H1 (cell line): ENCODE data around the gene FTCDNL1. TPM values are rescaled to one million over a fixed set of nuclear protein-coding genes. Genes with fewer than 3 reads are reported as not detected.
A peak's percentile ranks its signal among the peaks of the same experiment; 100 is the strongest.

Experiments used
- CTCF ChIA-PET: fragments of 300-600 bp; sonication (Branson Sonifier 250); formaldehyde crosslinking; loops from one replicate; lab custom pipeline; 2021; ENCODE audit not compliant: partially characterized antibody; lab: Charles Lee
- POLR2A ChIA-PET: fragments of 300-600 bp; sonication (Branson Sonifier 250); formaldehyde crosslinking; loops from one replicate; lab custom pipeline; 2021; ENCODE audit warnings: inconsistent platforms; ENCODE audit not compliant: partially characterized antibody; lab: Charles Lee
- DNase-seq, 2 experiments: peaks; one replicate each; pipeline versions ENCODE4 v3.0.0 to v3.0.0-alpha.2; 2010 to 2022; ENCODE audit warnings: low spot score in 2 of 2, low read depth in 1 of 2, mixed read lengths in 1 of 2
- FAIRE-seq: peaks from 2 replicates; lab custom pipeline; 2011; peaks lifted over from hg19 to GRCh38; lab: Jason Lieb, UNC
- H2AFZ ChIP-seq: 2 replicates; pipeline ENCODE4 v1.8.1; 2012; ENCODE audit warnings: low read length, inconsistent platforms
- H2AK5ac ChIP-seq: 2 replicates; pipeline ENCODE4 v1.6.1; 2013; ENCODE audit warnings: low read depth, low read length
- H2BK120ac ChIP-seq: replicated peaks from 2 replicates; pipeline ENCODE3; 2013; ENCODE audit warnings: low read depth, low read length, inconsistent platforms
- H2BK12ac ChIP-seq: 2 replicates; pipeline ENCODE4 v1.6.1; 2013; ENCODE audit warnings: low read depth, low read length
- H2BK15ac ChIP-seq: 2 replicates; pipeline ENCODE4 v1.6.1; 2013; ENCODE audit warnings: low read length
- H2BK20ac ChIP-seq: 2 replicates; pipeline ENCODE4 v1.6.1; 2013; ENCODE audit warnings: low read length
- H2BK5ac ChIP-seq: 2 replicates; pipeline ENCODE4 v1.6.1; 2013; ENCODE audit warnings: low read depth, low read length
- H3K14ac ChIP-seq: 2 replicates; pipeline ENCODE4 v1.6.1; 2013; ENCODE audit warnings: inconsistent platforms; ENCODE audit not compliant: insufficient read length
- H3K18ac ChIP-seq: 2 replicates; pipeline ENCODE4 v1.6.1; 2013; ENCODE audit warnings: low read length; ENCODE audit errors: extremely low read depth
- H3K23ac ChIP-seq: 2 replicates; pipeline ENCODE4 v1.6.1; 2013; ENCODE audit warnings: inconsistent platforms; ENCODE audit not compliant: insufficient read length
- H3K23me2 ChIP-seq: 2 replicates; pipeline ENCODE4 v1.6.1; 2013; ENCODE audit warnings: low read depth, low read length
- H3K27ac ChIP-seq: 2 replicates; pipeline ENCODE4 v1.6.1; 2011; ENCODE audit warnings: low read depth, low read length, inconsistent platforms
- H3K27me3 ChIP-seq, 4 experiments: replicated peaks in 1 of 4; 1 replicate in 1 of 4; 2 replicates in 3 of 4; pipeline versions ENCODE4 v1.6.1 to v1.8.1; 2011 to 2013; ENCODE audit warnings: low read length in 3 of 4, mild to moderate bottlenecking in 3 of 4, inconsistent platforms in 2 of 4, mixed read lengths in 2 of 4, moderate library complexity in 1 of 4; ENCODE audit not compliant: control insufficient read depth in 3 of 4, insufficient read depth in 3 of 4; ENCODE audit errors: extremely low read depth in 1 of 4
- H3K36me3 ChIP-seq, 4 experiments: 2 replicates each; pipeline versions ENCODE4 v1.6.1 to v1.8.1; 2011 to 2013; ENCODE audit warnings: mild to moderate bottlenecking in 4 of 4, low read length in 3 of 4, moderate library complexity in 2 of 4, control low read depth in 1 of 4, inconsistent platforms in 1 of 4; ENCODE audit not compliant: insufficient read depth in 4 of 4, control insufficient read depth in 2 of 4
- H3K4ac ChIP-seq: replicated peaks from 2 replicates; pipeline ENCODE3; 2013; ENCODE audit warnings: low read length, low read depth, mixed read lengths, inconsistent platforms; ENCODE audit not compliant: insufficient read length
- H3K4me1 ChIP-seq, 4 experiments: replicated peaks in 1 of 4; 1 replicate in 1 of 4; 2 replicates in 3 of 4; pipeline versions ENCODE4 v1.6.1 to v1.8.1; 2011 to 2013; ENCODE audit warnings: low read length in 3 of 4, inconsistent platforms in 2 of 4, mixed read lengths in 1 of 4; ENCODE audit not compliant: insufficient read depth in 4 of 4, control insufficient read depth in 3 of 4
- H3K4me2 ChIP-seq, 2 experiments: 2 replicates each; pipeline versions ENCODE4 v1.6.1 to v1.8.1; 2011 to 2013; ENCODE audit warnings: low read depth in 2 of 2, low read length in 2 of 2, control low read depth in 1 of 2, inconsistent platforms in 1 of 2, mild to moderate bottlenecking in 1 of 2; ENCODE audit not compliant: insufficient read depth in 1 of 2
- H3K4me3 ChIP-seq, 4 experiments: fragments of 200-600, 300-600 bp in 1 of 4; sonication (generic), shearing (Covaris generic), sonication (Bioruptor Twin) in 1 of 4; 2 replicates each; pipeline versions ENCODE4 v1.5.1 to v1.8.1; 2011 to 2016; ENCODE audit warnings: low read length in 4 of 4, low read depth in 3 of 4, control low read depth in 2 of 4, inconsistent platforms in 2 of 4, mild to moderate bottlenecking in 2 of 4, mixed read lengths in 1 of 4, moderate library complexity in 1 of 4; ENCODE audit not compliant: insufficient read depth in 2 of 4; ENCODE audit errors: extremely low read depth in 1 of 4
- H3K56ac ChIP-seq: replicated peaks from 2 replicates; pipeline ENCODE3; 2013; ENCODE audit warnings: low read depth, mild to moderate bottlenecking, mixed read lengths, low read length, inconsistent platforms; ENCODE audit not compliant: insufficient read length
- H3K79me1 ChIP-seq: 2 replicates; pipeline ENCODE4 v1.6.1; 2013; ENCODE audit warnings: low read depth, low read length, control low read depth
- H3K79me2 ChIP-seq, 2 experiments: 2 replicates each; pipeline versions ENCODE4 v1.6.1 to v1.8.1; 2012 to 2013; ENCODE audit warnings: low read length in 2 of 2, mild to moderate bottlenecking in 2 of 2, inconsistent platforms in 1 of 2; ENCODE audit not compliant: insufficient read depth in 2 of 2, control insufficient read depth in 1 of 2
- H3K9ac ChIP-seq, 4 experiments: replicated peaks in 1 of 4; 1 replicate in 1 of 4; 2 replicates in 3 of 4; pipeline versions ENCODE4 v1.6.1 to v1.8.1; 2011 to 2013; ENCODE audit warnings: low read depth in 3 of 4, low read length in 3 of 4, control low read depth in 2 of 4, mild to moderate bottlenecking in 2 of 4, moderate library complexity in 2 of 4, inconsistent platforms in 1 of 4; ENCODE audit errors: extremely low read depth in 1 of 4
- H3K9me3 ChIP-seq, 2 experiments: 2 replicates each; pipeline versions ENCODE4 v1.6.1 to v1.8.1; 2012 to 2013; ENCODE audit warnings: mild to moderate bottlenecking in 2 of 2, moderate library complexity in 2 of 2, control low read depth in 1 of 2, inconsistent platforms in 1 of 2, low read depth in 1 of 2, low read length in 1 of 2, mixed read lengths in 1 of 2; ENCODE audit not compliant: insufficient read depth in 2 of 2
- H4K20me1 ChIP-seq, 2 experiments: replicated peaks in 1 of 2; 2 replicates each; pipeline versions ENCODE3 to v1.8.1; 2011 to 2013; ENCODE audit warnings: inconsistent platforms in 2 of 2, low read length in 2 of 2, mild to moderate bottlenecking in 1 of 2; ENCODE audit not compliant: insufficient read depth in 2 of 2, control insufficient read depth in 1 of 2
- H4K5ac ChIP-seq: 2 replicates; pipeline ENCODE4 v1.6.1; 2013; ENCODE audit warnings: low read length, low read depth, mixed read lengths, inconsistent platforms; ENCODE audit not compliant: insufficient read length
- H4K8ac ChIP-seq: 2 replicates; pipeline ENCODE4 v1.8.0; 2013; ENCODE audit warnings: mild to moderate bottlenecking, moderate library complexity, low read length, inconsistent platforms; ENCODE audit not compliant: insufficient read depth; ENCODE audit errors: extremely low read depth
- H4K91ac ChIP-seq: replicated peaks from 2 replicates; pipeline ENCODE3; 2013; ENCODE audit warnings: low read length, mixed read lengths, inconsistent platforms; ENCODE audit not compliant: insufficient read length
- ASH2L ChIP-seq: fragments of 200-600, 300-600 bp; sonication (generic); IDR thresholded peaks from one replicate; pipeline ENCODE4 v1.7.1; 2017; ENCODE audit warnings: low read length
- BACH1 ChIP-seq: IDR thresholded peaks from 2 replicates; pipeline ENCODE4 v1.6.1; 2012; ENCODE audit warnings: low read length, improper control_type of control experiment
- BCL11A ChIP-seq, 2 experiments: IDR thresholded peaks; one replicate each; pipeline ENCODE4 v1.6.1; 2011; ENCODE audit warnings: low read depth in 2 of 2, low read length in 2 of 2, mild to moderate bottlenecking in 2 of 2
- BRCA1 ChIP-seq: IDR thresholded peaks from 2 replicates; pipeline ENCODE4 v1.6.1; 2012; ENCODE audit warnings: low read depth, low read length, improper control_type of control experiment
- CBX5 ChIP-seq: fragments of 300-800, 300-1000 bp; sonication (generic); IDR thresholded peaks from 2 replicates; pipeline ENCODE4 v1.7.1; 2016; ENCODE audit warnings: antibody characterized with exemption, low read length, low read depth
- MAFK ChIP-seq: IDR thresholded peaks from 2 replicates; pipeline ENCODE4 v1.6.1; 2012; ENCODE audit warnings: low read depth, mild to moderate bottlenecking, improper control_type of control experiment, low read length
- NANOG ChIP-seq: IDR thresholded peaks from 2 replicates; pipeline ENCODE4 v1.6.1; 2011; ENCODE audit warnings: low read length, low read depth, mild to moderate bottlenecking, inconsistent platforms; ENCODE audit not compliant: insufficient read depth, poor library complexity, severe bottlenecking
- RBBP5 ChIP-seq: IDR thresholded peaks from 2 replicates; pipeline ENCODE4 v1.7.1; 2012; ENCODE audit warnings: low read depth, mild to moderate bottlenecking, inconsistent platforms, low read length, moderate library complexity, borderline replicate concordance
- RFX5 ChIP-seq: IDR thresholded peaks from 2 replicates; pipeline ENCODE4 v1.6.1; 2011; ENCODE audit warnings: low read depth, low read length, improper control_type of control experiment, borderline replicate concordance
- RXRA ChIP-seq: IDR thresholded peaks from 2 replicates; pipeline ENCODE4 v1.6.1; 2011; ENCODE audit warnings: low read depth, mild to moderate bottlenecking, low read length, moderate library complexity; ENCODE audit not compliant: insufficient read depth
- TBP ChIP-seq: IDR thresholded peaks from 2 replicates; pipeline ENCODE4 v1.6.1; 2011; ENCODE audit warnings: low read depth, low read length, improper control_type of control experiment
- WGBS, 2 experiments: shearing (Covaris generic) in 1 of 2; methylation state at CpG; one replicate each; pipeline versions ENCODE4 v1.1.6 to v1.1.7; 2013 to 2015; ENCODE audit warnings: low lambda C conversion rate in 2 of 2, mixed read lengths in 2 of 2, inconsistent platforms in 1 of 2, low coverage in 1 of 2, missing lambda C conversion rate in 1 of 2; ENCODE audit not compliant: insufficient replicate concordance in 2 of 2, insufficient coverage in 1 of 2, insufficient read length in 1 of 2; ENCODE audit errors: extremely low coverage in 1 of 2, missing lambda C conversion rate in 1 of 2; 5-methylcytosine and 5-hydroxymethylcytosine counted together
- polyA plus RNA-seq, 7 experiments: library from polyadenylated mRNA; depleted of rRNA in 3 of 7; stranded (reverse) in 5 of 7; unstranded in 2 of 7; fragments of >200 nt in 5 of 7; fragments of 200-250 nt in 2 of 7; gene quantifications; 1 replicate in 5 of 7; 2 replicates in 1 of 7; 4 replicates in 1 of 7; pipeline versions ENCODE4 v1.2.1 to v1.2.3, GENCODE V29; 2011 to 2013; ENCODE audit warnings: missing spikeins in 2 of 7, mixed read lengths in 2 of 7
- total RNA-seq: library from RNA; stranded (reverse); fragmentation: NEBNext Ultra II Directional; extraction: Animal tissue kit (Norgen Biotek cat#: 25700); gene quantifications from 2 replicates; pipeline ENCODE4 v1.2.1, GENCODE V29; 2021
- TF ChIP-seq, protein P1 (sequence below): IDR thresholded peaks from 2 replicates; pipeline ENCODE4 v1.6.1; 2012; ENCODE audit warnings: inconsistent platforms
- TF ChIP-seq, protein P2 (sequence below): IDR thresholded peaks from 2 replicates; pipeline ENCODE4 v1.6.1; 2012; ENCODE audit warnings: inconsistent platforms

Gene FTCDNL1
- total and polyA plus RNA-seq, 2 of the 8 experiments (the other 6 are each of a cell fraction or from before 2014, with no cell fraction given) = 0.41 to 0.97 TPM

DNA sequence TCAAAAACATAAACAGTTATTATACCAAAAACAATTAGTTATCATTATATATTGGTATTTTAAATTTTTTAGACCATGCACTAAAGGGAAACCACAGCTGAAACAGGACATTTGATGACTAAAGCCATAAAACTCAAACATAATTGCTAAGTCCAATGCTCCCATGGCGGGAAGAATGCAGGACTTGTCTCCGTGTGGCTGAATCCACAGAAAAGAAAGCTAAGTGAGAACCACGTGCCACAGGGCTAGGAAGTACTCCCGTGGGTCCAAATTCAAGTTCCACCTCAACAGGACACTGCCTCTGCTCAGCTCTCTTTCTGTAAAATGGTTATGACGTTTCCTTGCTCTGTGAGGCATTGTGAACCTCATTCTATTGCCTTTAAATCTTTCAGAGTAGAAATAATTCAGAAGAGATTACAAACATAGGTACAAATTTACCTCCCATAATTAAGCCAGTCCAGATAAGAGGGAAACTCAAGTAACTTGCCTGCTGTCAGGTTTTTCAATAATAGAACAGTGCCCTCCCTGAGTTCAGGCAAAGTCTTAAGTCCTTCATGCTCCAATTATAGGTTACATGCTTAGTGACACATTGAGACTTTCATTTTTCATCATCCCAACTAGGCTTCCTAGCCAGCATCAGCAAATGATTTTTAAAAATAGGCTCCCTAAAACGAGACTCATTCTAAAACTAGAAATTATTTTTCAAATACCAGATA is 36.7 kb downstream of the FTCDNL1 start:
- no peak overlapping the region for H4K5ac ChIP-seq
- H3K9me3 ChIP-seq = no peaks in the 10 kb centered on the region
- H4K8ac ChIP-seq = no peak overlapping the region
- H3K27ac ChIP-seq = no peak overlapping the region
- H3K79me1 ChIP-seq = no peaks in the 10 kb centered on the region
- H2AFZ ChIP-seq = no peak overlapping the region
- H3K23ac ChIP-seq = no peak overlapping the region
- H3K14ac ChIP-seq = no peak overlapping the region
- ChIA-PET POLR2A (no interaction called here), CTCF (interaction anchor here (0.6 kb wide), 1 partner anchor 23 kb away, joined by 4 read pairs; no protein-coding TSS in a partner anchor)
- H3K23me2 ChIP-seq = no peaks in the 10 kb centered on the region
- no peak overlapping the region for H2BK5ac ChIP-seq
- no peak overlapping the region for H2BK120ac ChIP-seq
- no peak overlapping the region for H2BK20ac ChIP-seq
- 77% methylated on average over 6 of the region's 6 CpGs; no CpG with 5 or more reads in 1 of the 2 experiments for WGBS, 2 experiments
- H3K18ac ChIP-seq = no peak overlapping the region
- H3K4me3 ChIP-seq = no peak overlapping the region
- no peak overlapping the region for H2BK12ac ChIP-seq
- no peak for DNase-seq
- H3K27me3 ChIP-seq = no peaks in the 10 kb centered on the region
- H3K4me2 ChIP-seq = no peak overlapping the region
- no peak for FAIRE-seq
- no peak overlapping the region for H2BK15ac ChIP-seq
- no peaks in the 10 kb centered on the region for H3K36me3 ChIP-seq
- H2AK5ac ChIP-seq = no peak overlapping the region
- peak overlapping the region; percentile 56 for H4K91ac ChIP-seq
- no peaks in the 10 kb centered on the region for H4K20me1 ChIP-seq
- H3K79me2 ChIP-seq = no peaks in the 10 kb centered on the region
- H3K4ac ChIP-seq = no peak overlapping the region
- H3K56ac ChIP-seq = no peak overlapping the region
- peaks cover 3 to 6% (median 3%) of the 10 kb centered on the region in 4 experiments; a peak in 6 of 7 replicates for H3K4me1 ChIP-seq
- H3K9ac ChIP-seq = no peak overlapping the region
- TF ChIP-seq BCL11A (IDR thresholded peaks at IDR 0.05; ENCODE audit: low read depth in 2 of 2, low read length in 2 of 2) (no peak), RBBP5 (no peak), BACH1 (no peak), RXRA (no peak), MAFK (no peak), BRCA1 (no peak), RFX5 (no peak), CBX5 (no peak), TBP (no peak), NANOG (no peak), ASH2L (no peak)
- TF ChIP-seq, protein P1, sequence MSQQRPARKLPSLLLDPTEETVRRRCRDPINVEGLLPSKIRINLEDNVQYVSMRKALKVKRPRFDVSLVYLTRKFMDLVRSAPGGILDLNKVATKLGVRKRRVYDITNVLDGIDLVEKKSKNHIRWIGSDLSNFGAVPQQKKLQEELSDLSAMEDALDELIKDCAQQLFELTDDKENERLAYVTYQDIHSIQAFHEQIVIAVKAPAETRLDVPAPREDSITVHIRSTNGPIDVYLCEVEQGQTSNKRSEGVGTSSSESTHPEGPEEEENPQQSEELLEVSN = no peak
- TF ChIP-seq, protein P2, sequence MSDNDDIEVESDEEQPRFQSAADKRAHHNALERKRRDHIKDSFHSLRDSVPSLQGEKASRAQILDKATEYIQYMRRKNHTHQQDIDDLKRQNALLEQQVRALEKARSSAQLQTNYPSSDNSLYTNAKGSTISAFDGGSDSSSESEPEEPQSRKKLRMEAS = no peak
